Prostate gland (tissue), 2 donors: ENCODE results near the gene SH2B3.

Experiments
- CTCF ChIP-seq, 4 experiments: fragments of 200-600 bp in 2 of 4; fragments of 450-650 bp in 2 of 4; sonication (generic) in 2 of 4; IDR thresholded peaks; 1 replicate in 3 of 4; 2 replicates in 1 of 4; pipeline ENCODE4 v1.5.1; 2016 to 2019; ENCODE audit warnings: antibody characterized with exemption in 4 of 4, mild to moderate bottlenecking in 2 of 4, moderate library complexity in 2 of 4
- POLR2A ChIP-seq: fragments of 450-650 bp; IDR thresholded peaks from one replicate; pipeline ENCODE4 v1.6.1; 2016; ENCODE audit warnings: antibody characterized with exemption, mild to moderate bottlenecking
- POLR2AphosphoS5 ChIP-seq: sonication (generic); formaldehyde crosslinking; IDR thresholded peaks from one replicate; pipeline ENCODE4 v1.6.1; 2017; ENCODE audit warnings: antibody characterized with exemption

GRCh38 chr12:111414711-111415252, 9.1 kb downstream of the SH2B3 start:
- TF ChIP-seq POLR2A (no peak), POLR2AphosphoS5 (no peak), CTCF (IDR thresholded peaks at IDR 0.05) (no peak)
